GM12872 (cell line): ENCODE measurements around the gene HMX1.

Experiments
- CTCF ChIP-seq: IDR thresholded peaks from 3 replicates; pipeline ENCODE4 v1.5.1; 2011; ENCODE audit warnings: low read depth, mild to moderate bottlenecking, low read length, moderate library complexity; ENCODE audit not compliant: insufficient read depth

HMX1 gene

GRCh38 chr4:8843597-8843996 is 28.0 kb downstream of the HMX1 start:
- no peak for TF ChIP-seq CTCF

GRCh38 chr4:8842614-8843013 is 29.0 kb downstream of the HMX1 start:
- TF ChIP-seq CTCF = no peak

- no peak for TF ChIP-seq CTCF
These were observed 29.9 kb downstream of the HMX1 start for GRCh38 chr4:8841678-8842268.

- no peak for TF ChIP-seq CTCF
These were observed 30.7 kb downstream of the HMX1 start for GRCh38 chr4:8840816-8841455.

- TF ChIP-seq CTCF = no peak
These were observed 31.4 kb downstream of the HMX1 start for GRCh38 chr4:8840006-8840793.

GRCh38 chr4:8838961-8839431 is 32.6 kb downstream of the HMX1 start:
- no peak for TF ChIP-seq CTCF

GRCh38 chr4:8838296-8838960 is 33.2 kb downstream of the HMX1 start:
- TF ChIP-seq CTCF = no peak
